Measurements from ENCODE around the gene IKZF3. TPM values are rescaled to one million over a fixed set of nuclear protein-coding genes. Genes with fewer than 3 reads are reported as not detected.
A peak's percentile ranks its signal among the peaks of the same experiment; 100 is the strongest.

Gene IKZF3
- total and polyA plus RNA-seq, 10 of the 15 experiments (the other 5 are each of a cell fraction or from before 2014, with no cell fraction given) = 5.5 to 98.2 (median 47.6) TPM

- TF ChIP-seq, protein P1, sequence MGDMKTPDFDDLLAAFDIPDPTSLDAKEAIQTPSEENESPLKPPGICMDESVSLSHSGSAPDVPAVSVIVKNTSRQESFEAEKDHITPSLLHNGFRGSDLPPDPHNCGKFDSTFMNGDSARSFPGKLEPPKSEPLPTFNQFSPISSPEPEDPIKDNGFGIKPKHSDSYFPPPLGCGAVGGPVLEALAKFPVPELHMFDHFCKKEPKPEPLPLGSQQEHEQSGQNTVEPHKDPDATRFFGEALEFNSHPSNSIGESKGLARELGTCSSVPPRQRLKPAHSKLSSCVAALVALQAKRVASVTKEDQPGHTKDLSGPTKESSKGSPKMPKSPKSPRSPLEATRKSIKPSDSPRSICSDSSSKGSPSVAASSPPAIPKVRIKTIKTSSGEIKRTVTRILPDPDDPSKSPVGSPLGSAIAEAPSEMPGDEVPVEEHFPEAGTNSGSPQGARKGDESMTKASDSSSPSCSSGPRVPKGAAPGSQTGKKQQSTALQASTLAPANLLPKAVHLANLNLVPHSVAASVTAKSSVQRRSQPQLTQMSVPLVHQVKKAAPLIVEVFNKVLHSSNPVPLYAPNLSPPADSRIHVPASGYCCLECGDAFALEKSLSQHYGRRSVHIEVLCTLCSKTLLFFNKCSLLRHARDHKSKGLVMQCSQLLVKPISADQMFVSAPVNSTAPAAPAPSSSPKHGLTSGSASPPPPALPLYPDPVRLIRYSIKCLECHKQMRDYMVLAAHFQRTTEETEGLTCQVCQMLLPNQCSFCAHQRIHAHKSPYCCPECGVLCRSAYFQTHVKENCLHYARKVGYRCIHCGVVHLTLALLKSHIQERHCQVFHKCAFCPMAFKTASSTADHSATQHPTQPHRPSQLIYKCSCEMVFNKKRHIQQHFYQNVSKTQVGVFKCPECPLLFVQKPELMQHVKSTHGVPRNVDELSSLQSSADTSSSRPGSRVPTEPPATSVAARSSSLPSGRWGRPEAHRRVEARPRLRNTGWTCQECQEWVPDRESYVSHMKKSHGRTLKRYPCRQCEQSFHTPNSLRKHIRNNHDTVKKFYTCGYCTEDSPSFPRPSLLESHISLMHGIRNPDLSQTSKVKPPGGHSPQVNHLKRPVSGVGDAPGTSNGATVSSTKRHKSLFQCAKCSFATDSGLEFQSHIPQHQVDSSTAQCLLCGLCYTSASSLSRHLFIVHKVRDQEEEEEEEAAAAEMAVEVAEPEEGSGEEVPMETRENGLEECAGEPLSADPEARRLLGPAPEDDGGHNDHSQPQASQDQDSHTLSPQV (IDR thresholded peaks at IDR 0.05) = no peak
- TF ChIP-seq USF1 (IDR thresholded peaks at IDR 0.05; ENCODE audit: borderline replicate concordance, extremely low read length, insufficient read depth, low read depth, low read length) (no peak), E2F4 (IDR thresholded peaks at IDR 0.05; ENCODE audit: low read depth, low read length) (no peak), BMI1 (IDR thresholded peaks at IDR 0.05; ENCODE audit: borderline replicate concordance) (peak; percentile 18; the same call in 1 of the 2 replicates), CHD2 (IDR thresholded peaks at IDR 0.05; ENCODE audit: borderline replicate concordance, low read depth, low read length) (no peak), IKZF2 (IDR thresholded peaks at IDR 0.05) (peak; percentile 69 to 70), CHD1 (IDR thresholded peaks at IDR 0.05; ENCODE audit: low read depth, low read length) (no peak), MYB (IDR thresholded peaks at IDR 0.05; ENCODE audit: borderline replicate concordance, low read depth, low read length) (no peak), CEBPZ (IDR thresholded peaks at IDR 0.05; ENCODE audit: low read depth, low read length) (no peak), NFXL1 (IDR thresholded peaks at IDR 0.05; ENCODE audit: borderline replicate concordance) (no peak), ASH2L (IDR thresholded peaks at IDR 0.05; ENCODE audit: borderline replicate concordance, low read depth) (no peak), ETV6 (conservative IDR thresholded peaks at IDR 0.05 in 1 of 2, IDR thresholded peaks at IDR 0.05 in 1 of 2; ENCODE audit: borderline replicate concordance in 1 of 2, low read depth in 1 of 2) (no peak), PML (IDR thresholded peaks at IDR 0.05; ENCODE audit: low read length) (no peak), KLF5 (IDR thresholded peaks at IDR 0.05; ENCODE audit: partially characterized antibody) (no peak), BHLHE40 (IDR thresholded peaks at IDR 0.05; ENCODE audit: borderline replicate concordance in 1 of 2, low read depth in 2 of 2, low read length in 1 of 2) (peak in 1 of 2 experiments; percentile 33; a peak in 1 of 4 replicates), MXI1 (IDR thresholded peaks at IDR 0.05; ENCODE audit: low read depth, low read length) (no peak), RBBP5 (conservative IDR thresholded peaks at IDR 0.05) (no peak)
These were observed 90.9 kb downstream of the IKZF3 start (continued) for GRCh38 chr17:39772987-39773934.
